SK-N-SH treated with all-trans-retinoic acid at 6 μM for 48 hours (cell line): ENCODE results near the gene PRR23C.

Experiments
- ARNTL ChIP-seq: fragments of 450-650 bp; formaldehyde crosslinking; IDR thresholded peaks from 2 replicates; pipeline ENCODE4 v1.5.0; 2020; ENCODE audit warnings: low read depth, mild to moderate bottlenecking, moderate library complexity, borderline replicate concordance
- BACH2 ChIP-seq: fragments of 250-450 bp; sonication (Bioruptor Pico); IDR thresholded peaks from 2 replicates; pipeline ENCODE4 v1.9.0; 2021; ENCODE audit warnings: mild to moderate bottlenecking, borderline replicate concordance
- CREB5 ChIP-seq: fragments of 250-450 bp; sonication (Bioruptor Pico); IDR thresholded peaks from 2 replicates; pipeline ENCODE4 v1.5.1; 2020; ENCODE audit warnings: low read depth, mild to moderate bottlenecking, moderate library complexity
- CSRNP3 ChIP-seq: fragments of 250-450 bp; sonication (Bioruptor Pico); IDR thresholded peaks from 2 replicates; pipeline ENCODE4 v1.5.1; 2021; ENCODE audit warnings: mild to moderate bottlenecking, moderate library complexity
- ESRRG ChIP-seq: fragments of 250-450 bp; sonication (Bioruptor Pico); IDR thresholded peaks from 2 replicates; pipeline ENCODE4 v1.6.1; 2021; ENCODE audit warnings: mild to moderate bottlenecking
- ISL1 ChIP-seq: fragments of 250-450 bp; sonication (Bioruptor Pico); IDR thresholded peaks from 2 replicates; pipeline ENCODE4 v2.1.2; 2022; ENCODE audit warnings: mild to moderate bottlenecking, moderate library complexity
- POU6F1 ChIP-seq: fragments of 250-450 bp; sonication (Bioruptor Pico); IDR thresholded peaks from 2 replicates; pipeline ENCODE4 v1.8.0; 2021; ENCODE audit warnings: low read depth, mild to moderate bottlenecking, moderate library complexity, borderline replicate concordance
- PPARA ChIP-seq: fragments of 250-450 bp; sonication (Bioruptor Pico); IDR thresholded peaks from 2 replicates; pipeline ENCODE4 v1.5.0; 2020; ENCODE audit warnings: mild to moderate bottlenecking, borderline replicate concordance
- RARB ChIP-seq: fragments of 250-450 bp; sonication (Bioruptor Pico); IDR thresholded peaks from 2 replicates; pipeline ENCODE4 v1.8.0; 2021; ENCODE audit warnings: mild to moderate bottlenecking, moderate library complexity
- ZNF565 ChIP-seq: fragments of 450-650 bp; formaldehyde crosslinking; conservative IDR thresholded peaks from 2 replicates; pipeline ENCODE4 v1.5.0; 2020; ENCODE audit warnings: low read depth, mild to moderate bottlenecking, moderate library complexity

GRCh38 chr3:139044366-139045210 is at the start of gene PRR23C:
- no peak for TF ChIP-seq RARB (CRISPR knock-in tag)
- no peak for TF ChIP-seq ISL1 (CRISPR knock-in tag)
- no peak for TF ChIP-seq CSRNP3 (CRISPR knock-in tag)
- TF ChIP-seq ESRRG (CRISPR knock-in tag), result no peak
- no peak for TF ChIP-seq CREB5 (CRISPR knock-in tag)
- TF ChIP-seq POU6F1 (CRISPR knock-in tag), result no peak
- TF ChIP-seq PPARA (CRISPR knock-in tag), result no peak
- no peak for TF ChIP-seq BACH2 (CRISPR knock-in tag)
- TF ChIP-seq ZNF565 (CRISPR knock-in tag), result no peak
- no peak for TF ChIP-seq ARNTL (CRISPR knock-in tag)
